K562 (cell line): ENCODE results near the gene ASIC3. TPM values are rescaled to one million over a fixed set of nuclear protein-coding genes. Genes with fewer than 3 reads are reported as not detected.

ENCODE experiments used
- ATAC-seq: fragments of 200-7000 bp; cut with Tn5 transposase; 3 replicates; pipeline ENCODE4 v1.9.1; 2020; ENCODE audit warnings: moderate library complexity
- BruUV-seq: library from RNA; stranded (reverse); fragments of 400-500 nt; replicated peaks from 2 replicates; lab custom pipeline; 2021; lab: Mats Ljungman, UMichigan
- CTCF ChIA-PET: fragments of 300-600 bp; formaldehyde crosslinking; extraction: SDS; loops from one replicate; lab custom pipeline; 2021; ENCODE audit warnings: low intra/inter-chr PET ratio; lab: Yijun Ruan, JAX
- POLR2A ChIA-PET: fragments of 300-600, 350-650 bp; sonication (Branson Sonifier 250); formaldehyde crosslinking; extraction: SDS; loops from one replicate; lab custom pipeline; 2021; ENCODE audit warnings: antibody characterized with exemption, inconsistent platforms; lab: Yijun Ruan, JAX
- DNase-seq, 4 experiments: peaks; one replicate each; pipeline versions ENCODE4 v3.0.0 to v3.0.0-alpha.2; 2011 to 2018; ENCODE audit warnings: low spot score in 3 of 4, mixed read lengths in 3 of 4; ENCODE audit errors: extremely low read depth in 1 of 4
- FAIRE-seq: peaks from 2 replicates; lab custom pipeline; 2011; peaks lifted over from hg19 to GRCh38; lab: Jason Lieb, UNC
- H2AFZ ChIP-seq: 2 replicates; pipeline ENCODE4 v1.6.0; 2011; ENCODE audit warnings: low read depth, low read length, control low read depth, inconsistent platforms
- H3K27ac ChIP-seq: fragments of 200-600 bp; 3 replicates; pipeline ENCODE4 v1.8.0; 2011; ENCODE audit warnings: low read depth, mild to moderate bottlenecking, control low read depth, inconsistent platforms, low read length, moderate library complexity, mixed read lengths; ENCODE audit errors: extremely low read depth
- H3K27me3 ChIP-seq, 2 experiments: fragments of 300-600 bp in 1 of 2; 2 replicates in 1 of 2; 3 replicates in 1 of 2; pipeline versions ENCODE4 v1.6.0 to v1.8.0; 2011; ENCODE audit warnings: inconsistent platforms in 2 of 2, low read length in 2 of 2, mild to moderate bottlenecking in 1 of 2, mixed read lengths in 1 of 2, moderate library complexity in 1 of 2; ENCODE audit not compliant: control insufficient read depth in 2 of 2, insufficient read depth in 2 of 2
- H3K36me3 ChIP-seq: fragments of 300-600 bp; 3 replicates; pipeline ENCODE4 v1.8.0; 2011; ENCODE audit warnings: mild to moderate bottlenecking, low read length, inconsistent platforms; ENCODE audit not compliant: control insufficient read depth, insufficient read depth
- H3K4me1 ChIP-seq, 2 experiments: fragments of 200-600 bp in 1 of 2; replicated peaks in 1 of 2; 2 replicates in 1 of 2; 3 replicates in 1 of 2; pipeline versions ENCODE4 v1.5.1 to v1.8.0; 2011; ENCODE audit warnings: inconsistent platforms in 2 of 2, low read length in 2 of 2, mild to moderate bottlenecking in 1 of 2, mixed read lengths in 1 of 2, moderate library complexity in 1 of 2; ENCODE audit not compliant: control insufficient read depth in 2 of 2, insufficient read depth in 2 of 2
- H3K4me2 ChIP-seq: 2 replicates; pipeline ENCODE4 v1.6.1; 2011; ENCODE audit warnings: low read length, control low read depth, inconsistent platforms, mixed read lengths; ENCODE audit not compliant: insufficient read depth
- H3K4me3 ChIP-seq: fragments of 200-600 bp; sonication (generic), shearing (Covaris generic); 2 replicates; pipeline ENCODE4 v1.5.1; 2016; ENCODE audit warnings: control low read depth, inconsistent platforms
- H3K79me2 ChIP-seq: fragments of 200-600 bp; 3 replicates; pipeline ENCODE4 v1.8.0; 2011; ENCODE audit warnings: low read length, inconsistent platforms; ENCODE audit not compliant: control insufficient read depth, insufficient read depth
- H3K9ac ChIP-seq, 2 experiments: 2 replicates each; pipeline versions ENCODE4 v1.6.0 to v1.6.1; 2011; ENCODE audit warnings: low read depth in 2 of 2, low read length in 2 of 2, control low read depth in 1 of 2, inconsistent platforms in 1 of 2, mild to moderate bottlenecking in 1 of 2, mixed read lengths in 1 of 2; ENCODE audit not compliant: insufficient read depth in 1 of 2
- H3K9me1 ChIP-seq: one replicate; pipeline ENCODE4 v1.6.0; 2011; ENCODE audit warnings: inconsistent platforms, mild to moderate bottlenecking, low read length, moderate library complexity; ENCODE audit not compliant: control insufficient read depth, insufficient read depth
- H3K9me3 ChIP-seq: replicated peaks from 2 replicates; pipeline ENCODE4 v1.5.1; 2011; ENCODE audit warnings: low read depth, low read length, inconsistent platforms; ENCODE audit not compliant: control insufficient read depth, insufficient read depth
- H4K20me1 ChIP-seq: replicated peaks from 2 replicates; pipeline ENCODE4 v1.6.1; 2011; ENCODE audit warnings: low read length, inconsistent platforms, mixed read lengths; ENCODE audit not compliant: control insufficient read depth, insufficient read depth
- E2F1 ChIP-seq: sonication (generic); formaldehyde crosslinking; IDR thresholded peaks from 2 replicates; pipeline ENCODE4 v1.8.1; 2023; ENCODE audit warnings: mild to moderate bottlenecking, missing genetic modification reagents, moderate library complexity
- ETS1 ChIP-seq: conservative IDR thresholded peaks from 2 replicates; pipeline ENCODE4 v1.6.1; 2011; ENCODE audit warnings: low read depth, mild to moderate bottlenecking, low read length; ENCODE audit not compliant: control insufficient read depth
- HNRNPH1 ChIP-seq: fragments of 200-400 bp; formaldehyde crosslinking; optimal IDR thresholded peaks from 2 replicates; pipeline ENCODE3; 2017; ENCODE audit warnings: low read depth, mild to moderate bottlenecking, low read length, moderate library complexity
- IFI16 ChIP-seq: fragments of 250-450 bp; sonication (Bioruptor Pico); IDR thresholded peaks from 2 replicates; pipeline ENCODE4 v2.1.2; 2022; ENCODE audit warnings: mild to moderate bottlenecking, inconsistent platforms
- MAFF ChIP-seq: IDR thresholded peaks from 2 replicates; pipeline ENCODE4 v1.6.1; 2012; ENCODE audit warnings: low read length, improper control_type of control experiment
- MAFG ChIP-seq: fragments of 450-650 bp; conservative IDR thresholded peaks from 2 replicates; pipeline ENCODE4 v1.6.1; 2016; ENCODE audit warnings: missing genetic modification characterization, missing compliant biosample characterization
- MAFK ChIP-seq: IDR thresholded peaks from 2 replicates; pipeline ENCODE4 v1.6.1; 2011; ENCODE audit warnings: low read length, improper control_type of control experiment
- MTA3 ChIP-seq: fragments of 450-650 bp; formaldehyde crosslinking; IDR thresholded peaks from 2 replicates; pipeline ENCODE4 v1.6.1; 2017; ENCODE audit warnings: mild to moderate bottlenecking, borderline replicate concordance
- PHF21A ChIP-seq: fragments of 450-650 bp; IDR thresholded peaks from 2 replicates; pipeline ENCODE4 v1.6.1; 2017; ENCODE audit warnings: low read depth, borderline replicate concordance
- SETDB1 ChIP-seq: IDR thresholded peaks from one replicate; pipeline ENCODE4 v1.6.1; 2012; ENCODE audit warnings: low read length, control low read depth, inconsistent platforms
- TCF15 ChIP-seq: fragments of 250-450 bp; sonication (Bioruptor Pico); IDR thresholded peaks from 2 replicates; pipeline ENCODE4 v1.8.0; 2022; ENCODE audit warnings: moderate library complexity, mild to moderate bottlenecking, inconsistent platforms
- TGIF2 ChIP-seq: sonication (generic); formaldehyde crosslinking; IDR thresholded peaks from 2 replicates; pipeline ENCODE4 v1.8.1; 2022; ENCODE audit warnings: mild to moderate bottlenecking, missing genetic modification reagents, moderate library complexity
- TRIM24 ChIP-seq, 2 experiments: fragments of 450-650 bp; IDR thresholded peaks; 2 replicates each; pipeline ENCODE4 v1.6.1; 2016
- ZNF589 ChIP-seq: fragments of 200-800 bp; sonication (Bioruptor generic); IDR thresholded peaks from 2 replicates; pipeline ENCODE4 v1.6.1; 2016; ENCODE audit warnings: low read depth, missing genetic modification characterization, missing compliant biosample characterization
- ZSCAN29 ChIP-seq: fragments of 450-650 bp; IDR thresholded peaks from 2 replicates; pipeline ENCODE4 v1.6.1; 2017
- WGBS: fragments of 100-300 bp; shearing (Covaris generic); methylation state at CpG from one replicate; pipeline ENCODE4 v1.1.6; 2016; ENCODE audit warnings: low coverage, mixed read lengths; ENCODE audit not compliant: insufficient coverage; ENCODE audit errors: missing lambda C conversion rate; 5-methylcytosine and 5-hydroxymethylcytosine counted together
- in situ Hi-C: fragments of 300-500 bp; cut with MboI; formaldehyde crosslinking; loops from 4 replicates; pipeline ENCODE4 v1.15.0; 2018; ENCODE audit warnings: inconsistent platforms, mixed read lengths
- intact Hi-C: fragments of 100-400 bp; cut with micrococcal nuclease; formaldehyde crosslinking; loops from 2 replicates; pipeline ENCODE4 v1.14.2; 2022
- polyA plus RNA-seq, 8 experiments: library from polyadenylated mRNA; depleted of rRNA in 4 of 8; stranded (reverse) in 5 of 8; unstranded in 3 of 8; fragments of >200 nt; fragmentation: Nextera tagmentation in 2 of 8; fragmentation: Illumina TruSeq in 1 of 8; extraction: Ambion mirVana in 2 of 8; extraction: Trizol in 1 of 8; gene quantifications; 2 replicates each; pipeline versions ENCODE4 v1.2.1 to v1.2.3, GENCODE V29; 2011 to 2014; ENCODE audit warnings: inconsistent platforms in 1 of 8, missing spikeins in 1 of 8
- total RNA-seq, 7 experiments: library from RNA; depleted of rRNA in 6 of 7; stranded (reverse); fragments of >200 nt in 6 of 7; fragmentation: Illumina TruSeq in 2 of 7; extraction: Trizol in 2 of 7; gene quantifications; 2 replicates each; pipeline versions ENCODE4 v1.2.1 to v1.2.3, GENCODE V29; 2011 to 2021; ENCODE audit warnings: low replicate concordance in 1 of 7
- TF ChIP-seq, protein P1 (sequence below): fragments of 250-450 bp; sonication (Bioruptor Pico); IDR thresholded peaks from 2 replicates; pipeline ENCODE4 v1.5.0; 2020; ENCODE audit warnings: mild to moderate bottlenecking

The ASIC3 gene
- total and polyA plus RNA-seq, 9 of the 15 experiments (the other 6 are each of a cell fraction or from before 2014, with no cell fraction given): 0.11 to 5.0 (median 0.87) TPM

- intact Hi-C loops: no loop called here
- Histone ChIP-seq H3K79me2 (no peaks in the 10 kb centered on the region), H3K27ac (no peak overlapping the region; the same call in 2 of the 3 replicates), H3K27me3 (no peaks in the 10 kb centered on the region), H3K4me1 (peaks cover 23 to 56% of the 10 kb centered on the region in 2 experiments), H3K9me1 (no peaks in the 10 kb centered on the region), H3K36me3 (no peaks in the 10 kb centered on the region), H3K9me3 (no peaks in the 10 kb centered on the region), H3K4me3 (no peak overlapping the region), H3K4me2 (peak overlapping the region; percentile 13; the same call in 1 of the 2 replicates), H3K9ac (peak overlapping the region; percentile 14 to 75; a peak in 2 of 4 replicates), H2AFZ (peak overlapping the region; percentile 86), H4K20me1 (no peaks in the 10 kb centered on the region)
- POLR2A ChIA-PET: no interaction called here
- 16% methylated on average over 12 of the region's 12 CpGs for WGBS
- FAIRE-seq (peak; percentile 90), ATAC-seq (peak; percentile 62), DNase-seq (peak; percentile 59 to 79 (median 65))
- CTCF ChIA-PET: interaction anchor here (0.6 kb wide), 1 partner anchor 71 kb away, joined by 3 read pairs; no protein-coding TSS in a partner anchor
- in situ Hi-C loops: no loop called here
- BruUV-seq: no TSS peak
- TF ChIP-seq MTA3 (0 out of 2 replicates have a peak, but pooled peaks have one; percentile 19), ZSCAN29 (no peak), MAFK (peak; percentile 71), PHF21A (no peak), SETDB1 (no peak), TCF15 (CRISPR knock-in tag) (no peak), TRIM24 (IDR thresholded peaks at IDR 0.05) (peak in 1 of 2 experiments; percentile 11; a peak in 1 of 4 replicates), E2F1 (peak; percentile 61; the same call in 1 of the 2 replicates), IFI16 (CRISPR knock-in tag) (no peak), ZNF589 (CRISPR knock-in tag) (no peak), MAFF (peak; percentile 58), MAFG (peak; percentile 68), HNRNPH1 (no peak), ETS1 (no peak), TGIF2 (no peak)
- TF ChIP-seq, protein P1, sequence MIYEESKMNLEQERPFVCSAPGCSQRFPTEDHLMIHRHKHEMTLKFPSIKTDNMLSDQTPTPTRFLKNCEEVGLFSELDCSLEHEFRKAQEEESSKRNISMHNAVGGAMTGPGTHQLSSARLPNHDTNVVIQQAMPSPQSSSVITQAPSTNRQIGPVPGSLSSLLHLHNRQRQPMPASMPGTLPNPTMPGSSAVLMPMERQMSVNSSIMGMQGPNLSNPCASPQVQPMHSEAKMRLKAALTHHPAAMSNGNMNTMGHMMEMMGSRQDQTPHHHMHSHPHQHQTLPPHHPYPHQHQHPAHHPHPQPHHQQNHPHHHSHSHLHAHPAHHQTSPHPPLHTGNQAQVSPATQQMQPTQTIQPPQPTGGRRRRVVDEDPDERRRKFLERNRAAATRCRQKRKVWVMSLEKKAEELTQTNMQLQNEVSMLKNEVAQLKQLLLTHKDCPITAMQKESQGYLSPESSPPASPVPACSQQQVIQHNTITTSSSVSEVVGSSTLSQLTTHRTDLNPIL: no peak
Measured at GRCh38 chr7:151003572-151003971, 44.8 kb upstream of the ASIC3 start.
